WTC11 (cell line): ENCODE measurements around the gene U2AF2. TPM values are rescaled to one million over a fixed set of nuclear protein-coding genes. Genes with fewer than 3 reads are reported as not detected.

Experiments used
- ATAC-seq: fragments of 200-7000 bp; cut with Tn5 transposase; 2 replicates; pipeline ENCODE4 v1.10.0; 2021; ENCODE audit warnings: mild to moderate bottlenecking, moderate library complexity
- CTCF ChIA-PET: fragments of 300-600 bp; sonication (Branson Sonifier 250); formaldehyde crosslinking; loops from one replicate; lab custom pipeline; 2021; ENCODE audit warnings: antibody characterized with exemption; lab: Charles Lee
- POLR2A ChIA-PET: fragments of 350-600 bp; sonication (Branson Sonifier 250); formaldehyde crosslinking; loops from one replicate; lab custom pipeline; 2021; ENCODE audit warnings: antibody characterized with exemption; lab: Charles Lee
- DNase-seq: peaks from one replicate; pipeline ENCODE4 v3.0.0; 2021; ENCODE audit warnings: low spot score
- H3K27ac Mint-ChIP-seq: 2 replicates; pipeline ENCODE4 v1.8.0; 2021; ENCODE audit warnings: mixed read lengths
- H3K27me3 Mint-ChIP-seq: 2 replicates; pipeline ENCODE4 v1.8.0; 2021; ENCODE audit warnings: low read depth, mild to moderate bottlenecking, moderate library complexity, mixed read lengths
- H3K36me3 Mint-ChIP-seq: 2 replicates; pipeline ENCODE4 v1.8.0; 2021; ENCODE audit warnings: mixed read lengths
- H3K4me1 Mint-ChIP-seq: 2 replicates; pipeline ENCODE4 v1.8.0; 2022; ENCODE audit warnings: mixed read lengths
- H3K4me3 Mint-ChIP-seq: 2 replicates; pipeline ENCODE4 v1.8.0; 2021; ENCODE audit warnings: mild to moderate bottlenecking, moderate library complexity, mixed read lengths
- H3K9me3 Mint-ChIP-seq: 2 replicates; pipeline ENCODE4 v1.8.0; 2021; ENCODE audit warnings: mixed read lengths
- JAZF1 ChIP-seq: fragments of 250-450 bp; sonication (Bioruptor Pico); IDR thresholded peaks from 2 replicates; pipeline ENCODE4 v1.9.0; 2021; ENCODE audit warnings: moderate library complexity, mild to moderate bottlenecking, inconsistent platforms
- NFYB ChIP-seq: sonication (generic); formaldehyde crosslinking; conservative IDR thresholded peaks from 2 replicates; pipeline ENCODE4 v1.8.0; 2022; ENCODE audit warnings: low read depth, missing genetic modification reagents
- PRRX2 ChIP-seq: fragments of 250-450 bp; sonication (Bioruptor Pico); IDR thresholded peaks from 2 replicates; pipeline ENCODE4 v1.8.0; 2021; ENCODE audit warnings: mild to moderate bottlenecking
- RORB ChIP-seq: fragments of 250-450 bp; sonication (Bioruptor Pico); IDR thresholded peaks from 2 replicates; pipeline ENCODE4 v1.9.0; 2021; ENCODE audit warnings: mild to moderate bottlenecking
- SMAD4 ChIP-seq: sonication (generic); formaldehyde crosslinking; IDR thresholded peaks from 2 replicates; pipeline ENCODE4 v1.8.0; 2022; ENCODE audit warnings: mild to moderate bottlenecking, missing genetic modification reagents
- SP1 ChIP-seq: sonication (generic); formaldehyde crosslinking; conservative IDR thresholded peaks from 2 replicates; pipeline ENCODE4 v1.8.1; 2022; ENCODE audit warnings: missing genetic modification reagents
- ZNF121 ChIP-seq: sonication (generic); formaldehyde crosslinking; IDR thresholded peaks from 2 replicates; pipeline ENCODE4 v1.8.0; 2023; ENCODE audit warnings: missing genetic modification reagents
- ZNF232 ChIP-seq: sonication (generic); formaldehyde crosslinking; IDR thresholded peaks from 2 replicates; pipeline ENCODE4 v1.8.0; 2022; ENCODE audit warnings: mild to moderate bottlenecking, missing genetic modification reagents
- total RNA-seq: library from RNA; stranded (reverse); gene quantifications from 3 replicates; pipeline ENCODE4 v1.2.3, GENCODE V29; 2021
- TF ChIP-seq, protein P1 (sequence below): sonication (generic); formaldehyde crosslinking; IDR thresholded peaks from 2 replicates; pipeline ENCODE4 v1.8.0; 2022; ENCODE audit warnings: mild to moderate bottlenecking, missing genetic modification reagents
- TF ChIP-seq, protein P2 (sequence below): sonication (generic); formaldehyde crosslinking; IDR thresholded peaks from 2 replicates; pipeline ENCODE4 v1.8.1; 2023; ENCODE audit warnings: mild to moderate bottlenecking, missing genetic modification reagents, borderline replicate concordance
- TF ChIP-seq, protein P3 (sequence below): sonication (generic); formaldehyde crosslinking; IDR thresholded peaks from 2 replicates; pipeline ENCODE4 v1.8.0; 2022; ENCODE audit warnings: missing genetic modification reagents
- TF ChIP-seq, protein P4 (sequence below): sonication (generic); formaldehyde crosslinking; IDR thresholded peaks from 2 replicates; pipeline ENCODE4 v1.8.1; 2023; ENCODE audit warnings: mild to moderate bottlenecking, moderate library complexity, missing genetic modification reagents
- TF ChIP-seq, protein P5 (sequence below): sonication (generic); formaldehyde crosslinking; IDR thresholded peaks from 2 replicates; pipeline ENCODE4 v1.8.1; 2022; ENCODE audit warnings: missing genetic modification reagents, borderline replicate concordance
- TF ChIP-seq, protein P6 (sequence below): sonication (generic); formaldehyde crosslinking; IDR thresholded peaks from 2 replicates; pipeline ENCODE4 v1.8.0; 2022; ENCODE audit warnings: mild to moderate bottlenecking, missing genetic modification reagents
- TF ChIP-seq, protein P7 (sequence below): sonication (generic); formaldehyde crosslinking; IDR thresholded peaks from 2 replicates; pipeline ENCODE4 v1.8.0; 2022; ENCODE audit warnings: mild to moderate bottlenecking, missing genetic modification reagents

Gene U2AF2
- total RNA-seq, 1 experiment from 2014 or later, result 302 TPM

DNA sequence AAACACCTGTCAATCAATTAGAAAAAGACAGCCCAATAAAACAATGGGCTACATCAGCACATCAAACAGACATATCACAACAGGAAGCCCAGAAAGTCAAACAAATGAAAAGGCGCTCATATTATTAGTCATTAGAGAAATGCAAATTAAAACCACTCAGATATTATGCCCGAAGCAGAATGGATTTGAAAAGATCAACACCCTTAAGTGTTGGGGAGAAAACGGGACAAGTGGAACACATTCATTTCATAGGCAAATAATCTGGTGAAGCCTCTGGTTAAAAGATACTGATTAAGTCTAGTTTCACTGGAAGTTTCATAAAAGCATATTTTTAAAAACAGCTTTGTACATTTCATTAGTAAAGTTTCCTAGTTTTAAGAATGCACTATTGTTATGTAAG is 66.0 kb downstream of the U2AF2 start:
- Mint-ChIP-seq H3K27ac (no peak overlapping the region), H3K4me1 (no peaks in the 10 kb centered on the region), H3K4me3 (no peak overlapping the region), H3K9me3 (peaks cover 82% of the 10 kb centered on the region), H3K36me3 (peaks cover 63% of the 10 kb centered on the region), H3K27me3 (peaks cover 20% of the 10 kb centered on the region)
- TF ChIP-seq ZNF121 (CRISPR knock-in tag) (no peak), NFYB (CRISPR knock-in tag) (no peak)
- TF ChIP-seq, protein P1, sequence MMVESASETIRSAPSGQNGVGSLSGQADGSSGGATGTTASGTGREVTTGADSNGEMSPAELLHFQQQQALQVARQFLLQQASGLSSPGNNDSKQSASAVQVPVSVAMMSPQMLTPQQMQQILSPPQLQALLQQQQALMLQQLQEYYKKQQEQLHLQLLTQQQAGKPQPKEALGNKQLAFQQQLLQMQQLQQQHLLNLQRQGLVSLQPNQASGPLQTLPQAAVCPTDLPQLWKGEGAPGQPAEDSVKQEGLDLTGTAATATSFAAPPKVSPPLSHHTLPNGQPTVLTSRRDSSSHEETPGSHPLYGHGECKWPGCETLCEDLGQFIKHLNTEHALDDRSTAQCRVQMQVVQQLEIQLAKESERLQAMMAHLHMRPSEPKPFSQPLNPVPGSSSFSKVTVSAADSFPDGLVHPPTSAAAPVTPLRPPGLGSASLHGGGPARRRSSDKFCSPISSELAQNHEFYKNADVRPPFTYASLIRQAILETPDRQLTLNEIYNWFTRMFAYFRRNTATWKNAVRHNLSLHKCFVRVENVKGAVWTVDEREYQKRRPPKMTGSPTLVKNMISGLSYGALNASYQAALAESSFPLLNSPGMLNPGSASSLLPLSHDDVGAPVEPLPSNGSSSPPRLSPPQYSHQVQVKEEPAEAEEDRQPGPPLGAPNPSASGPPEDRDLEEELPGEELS (CRISPR knock-in tag), result no peak
- TF ChIP-seq, protein P2, sequence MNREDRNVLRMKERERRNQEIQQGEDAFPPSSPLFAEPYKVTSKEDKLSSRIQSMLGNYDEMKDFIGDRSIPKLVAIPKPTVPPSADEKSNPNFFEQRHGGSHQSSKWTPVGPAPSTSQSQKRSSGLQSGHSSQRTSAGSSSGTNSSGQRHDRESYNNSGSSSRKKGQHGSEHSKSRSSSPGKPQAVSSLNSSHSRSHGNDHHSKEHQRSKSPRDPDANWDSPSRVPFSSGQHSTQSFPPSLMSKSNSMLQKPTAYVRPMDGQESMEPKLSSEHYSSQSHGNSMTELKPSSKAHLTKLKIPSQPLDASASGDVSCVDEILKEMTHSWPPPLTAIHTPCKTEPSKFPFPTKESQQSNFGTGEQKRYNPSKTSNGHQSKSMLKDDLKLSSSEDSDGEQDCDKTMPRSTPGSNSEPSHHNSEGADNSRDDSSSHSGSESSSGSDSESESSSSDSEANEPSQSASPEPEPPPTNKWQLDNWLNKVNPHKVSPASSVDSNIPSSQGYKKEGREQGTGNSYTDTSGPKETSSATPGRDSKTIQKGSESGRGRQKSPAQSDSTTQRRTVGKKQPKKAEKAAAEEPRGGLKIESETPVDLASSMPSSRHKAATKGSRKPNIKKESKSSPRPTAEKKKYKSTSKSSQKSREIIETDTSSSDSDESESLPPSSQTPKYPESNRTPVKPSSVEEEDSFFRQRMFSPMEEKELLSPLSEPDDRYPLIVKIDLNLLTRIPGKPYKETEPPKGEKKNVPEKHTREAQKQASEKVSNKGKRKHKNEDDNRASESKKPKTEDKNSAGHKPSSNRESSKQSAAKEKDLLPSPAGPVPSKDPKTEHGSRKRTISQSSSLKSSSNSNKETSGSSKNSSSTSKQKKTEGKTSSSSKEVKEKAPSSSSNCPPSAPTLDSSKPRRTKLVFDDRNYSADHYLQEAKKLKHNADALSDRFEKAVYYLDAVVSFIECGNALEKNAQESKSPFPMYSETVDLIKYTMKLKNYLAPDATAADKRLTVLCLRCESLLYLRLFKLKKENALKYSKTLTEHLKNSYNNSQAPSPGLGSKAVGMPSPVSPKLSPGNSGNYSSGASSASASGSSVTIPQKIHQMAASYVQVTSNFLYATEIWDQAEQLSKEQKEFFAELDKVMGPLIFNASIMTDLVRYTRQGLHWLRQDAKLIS (CRISPR knock-in tag), result no peak
- ChIA-PET CTCF (no interaction called here), POLR2A (no interaction called here)
- no peak for DNase-seq
- ATAC-seq, result no peak

DNA sequence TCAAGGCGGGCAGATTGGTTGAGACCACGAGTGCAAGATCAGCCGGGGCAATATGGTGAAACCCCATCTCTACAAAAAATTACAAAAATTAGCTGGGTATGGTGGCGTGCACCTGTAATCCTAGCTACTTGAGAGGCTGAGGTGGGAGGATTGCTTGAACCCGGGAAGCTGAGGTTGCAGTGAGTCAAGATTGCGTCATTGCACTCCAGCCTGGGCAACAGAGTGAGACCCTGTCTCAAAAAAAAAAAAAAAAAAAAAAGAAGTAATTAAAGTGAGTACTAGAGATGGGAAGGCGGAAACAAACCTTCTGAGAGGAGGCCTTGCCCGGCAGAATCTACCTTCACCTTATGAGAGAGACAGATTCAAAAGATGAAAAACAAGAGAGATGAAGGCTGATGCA is 68.7 kb downstream of the U2AF2 start:
- ChIA-PET POLR2A (no interaction called here), CTCF (no interaction called here)
- H3K4me1 Mint-ChIP-seq, result no peaks in the 10 kb centered on the region
- no peak overlapping the region for H3K4me3 Mint-ChIP-seq
- H3K9me3 Mint-ChIP-seq, result peaks cover 87% of the 10 kb centered on the region
- H3K27ac Mint-ChIP-seq, result no peak overlapping the region
- DNase-seq (no peak), ATAC-seq (no peak)
- peaks cover 10% of the 10 kb centered on the region for H3K27me3 Mint-ChIP-seq
- H3K36me3 Mint-ChIP-seq, result peaks cover 65% of the 10 kb centered on the region
- TF ChIP-seq JAZF1 (no peak), SP1 (CRISPR knock-in tag) (no peak), SMAD4 (CRISPR knock-in tag) (no peak), ZNF232 (CRISPR knock-in tag) (no peak), PRRX2 (CRISPR knock-in tag) (no peak), RORB (CRISPR knock-in tag) (no peak)
- TF ChIP-seq, protein P3, sequence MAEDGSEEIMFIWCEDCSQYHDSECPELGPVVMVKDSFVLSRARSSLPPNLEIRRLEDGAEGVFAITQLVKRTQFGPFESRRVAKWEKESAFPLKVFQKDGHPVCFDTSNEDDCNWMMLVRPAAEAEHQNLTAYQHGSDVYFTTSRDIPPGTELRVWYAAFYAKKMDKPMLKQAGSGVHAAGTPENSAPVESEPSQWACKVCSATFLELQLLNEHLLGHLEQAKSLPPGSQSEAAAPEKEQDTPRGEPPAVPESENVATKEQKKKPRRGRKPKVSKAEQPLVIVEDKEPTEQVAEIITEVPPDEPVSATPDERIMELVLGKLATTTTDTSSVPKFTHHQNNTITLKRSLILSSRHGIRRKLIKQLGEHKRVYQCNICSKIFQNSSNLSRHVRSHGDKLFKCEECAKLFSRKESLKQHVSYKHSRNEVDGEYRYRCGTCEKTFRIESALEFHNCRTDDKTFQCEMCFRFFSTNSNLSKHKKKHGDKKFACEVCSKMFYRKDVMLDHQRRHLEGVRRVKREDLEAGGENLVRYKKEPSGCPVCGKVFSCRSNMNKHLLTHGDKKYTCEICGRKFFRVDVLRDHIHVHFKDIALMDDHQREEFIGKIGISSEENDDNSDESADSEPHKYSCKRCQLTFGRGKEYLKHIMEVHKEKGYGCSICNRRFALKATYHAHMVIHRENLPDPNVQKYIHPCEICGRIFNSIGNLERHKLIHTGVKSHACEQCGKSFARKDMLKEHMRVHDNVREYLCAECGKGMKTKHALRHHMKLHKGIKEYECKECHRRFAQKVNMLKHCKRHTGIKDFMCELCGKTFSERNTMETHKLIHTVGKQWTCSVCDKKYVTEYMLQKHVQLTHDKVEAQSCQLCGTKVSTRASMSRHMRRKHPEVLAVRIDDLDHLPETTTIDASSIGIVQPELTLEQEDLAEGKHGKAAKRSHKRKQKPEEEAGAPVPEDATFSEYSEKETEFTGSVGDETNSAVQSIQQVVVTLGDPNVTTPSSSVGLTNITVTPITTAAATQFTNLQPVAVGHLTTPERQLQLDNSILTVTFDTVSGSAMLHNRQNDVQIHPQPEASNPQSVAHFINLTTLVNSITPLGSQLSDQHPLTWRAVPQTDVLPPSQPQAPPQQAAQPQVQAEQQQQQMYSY (CRISPR knock-in tag), result no peak
- TF ChIP-seq, protein P4, sequence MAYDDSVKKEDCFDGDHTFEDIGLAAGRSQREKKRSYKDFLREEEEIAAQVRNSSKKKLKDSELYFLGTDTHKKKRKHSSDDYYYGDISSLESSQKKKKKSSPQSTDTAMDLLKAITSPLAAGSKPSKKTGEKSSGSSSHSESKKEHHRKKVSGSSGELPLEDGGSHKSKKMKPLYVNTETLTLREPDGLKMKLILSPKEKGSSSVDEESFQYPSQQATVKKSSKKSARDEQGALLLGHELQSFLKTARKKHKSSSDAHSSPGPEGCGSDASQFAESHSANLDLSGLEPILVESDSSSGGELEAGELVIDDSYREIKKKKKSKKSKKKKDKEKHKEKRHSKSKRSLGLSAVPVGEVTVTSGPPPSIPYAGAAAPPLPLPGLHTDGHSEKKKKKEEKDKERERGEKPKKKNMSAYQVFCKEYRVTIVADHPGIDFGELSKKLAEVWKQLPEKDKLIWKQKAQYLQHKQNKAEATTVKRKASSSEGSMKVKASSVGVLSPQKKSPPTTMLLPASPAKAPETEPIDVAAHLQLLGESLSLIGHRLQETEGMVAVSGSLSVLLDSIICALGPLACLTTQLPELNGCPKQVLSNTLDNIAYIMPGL, result no peak
- TF ChIP-seq, protein P5, sequence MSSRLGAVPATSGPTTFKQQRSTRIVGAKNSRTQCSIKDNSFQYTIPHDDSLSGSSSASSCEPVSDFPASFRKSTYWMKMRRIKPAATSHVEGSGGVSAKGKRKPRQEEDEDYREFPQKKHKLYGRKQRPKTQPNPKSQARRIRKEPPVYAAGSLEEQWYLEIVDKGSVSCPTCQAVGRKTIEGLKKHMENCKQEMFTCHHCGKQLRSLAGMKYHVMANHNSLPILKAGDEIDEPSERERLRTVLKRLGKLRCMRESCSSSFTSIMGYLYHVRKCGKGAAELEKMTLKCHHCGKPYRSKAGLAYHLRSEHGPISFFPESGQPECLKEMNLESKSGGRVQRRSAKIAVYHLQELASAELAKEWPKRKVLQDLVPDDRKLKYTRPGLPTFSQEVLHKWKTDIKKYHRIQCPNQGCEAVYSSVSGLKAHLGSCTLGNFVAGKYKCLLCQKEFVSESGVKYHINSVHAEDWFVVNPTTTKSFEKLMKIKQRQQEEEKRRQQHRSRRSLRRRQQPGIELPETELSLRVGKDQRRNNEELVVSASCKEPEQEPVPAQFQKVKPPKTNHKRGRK, result no peak
- TF ChIP-seq, protein P6, sequence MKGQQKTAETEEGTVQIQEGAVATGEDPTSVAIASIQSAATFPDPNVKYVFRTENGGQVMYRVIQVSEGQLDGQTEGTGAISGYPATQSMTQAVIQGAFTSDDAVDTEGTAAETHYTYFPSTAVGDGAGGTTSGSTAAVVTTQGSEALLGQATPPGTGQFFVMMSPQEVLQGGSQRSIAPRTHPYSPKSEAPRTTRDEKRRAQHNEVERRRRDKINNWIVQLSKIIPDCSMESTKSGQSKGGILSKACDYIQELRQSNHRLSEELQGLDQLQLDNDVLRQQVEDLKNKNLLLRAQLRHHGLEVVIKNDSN (CRISPR knock-in tag), result no peak
- TF ChIP-seq, protein P7, sequence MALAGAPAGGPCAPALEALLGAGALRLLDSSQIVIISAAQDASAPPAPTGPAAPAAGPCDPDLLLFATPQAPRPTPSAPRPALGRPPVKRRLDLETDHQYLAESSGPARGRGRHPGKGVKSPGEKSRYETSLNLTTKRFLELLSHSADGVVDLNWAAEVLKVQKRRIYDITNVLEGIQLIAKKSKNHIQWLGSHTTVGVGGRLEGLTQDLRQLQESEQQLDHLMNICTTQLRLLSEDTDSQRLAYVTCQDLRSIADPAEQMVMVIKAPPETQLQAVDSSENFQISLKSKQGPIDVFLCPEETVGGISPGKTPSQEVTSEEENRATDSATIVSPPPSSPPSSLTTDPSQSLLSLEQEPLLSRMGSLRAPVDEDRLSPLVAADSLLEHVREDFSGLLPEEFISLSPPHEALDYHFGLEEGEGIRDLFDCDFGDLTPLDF (CRISPR knock-in tag), result no peak
- TF ChIP-seq, protein P2 (CRISPR knock-in tag), result no peak
